HEK293 (cell line): ENCODE data around the gene SP4.

Experiments used
- CTCF ChIA-PET: fragments of 350-600 bp; formaldehyde crosslinking; extraction: SDS; loops from one replicate; lab custom pipeline; 2021; ENCODE audit warnings: antibody characterized with exemption; lab: Yijun Ruan, JAX
- POLR2A ChIA-PET: fragments of 300-600 bp; formaldehyde crosslinking; extraction: SDS; loops from one replicate; lab custom pipeline; 2020; ENCODE audit warnings: antibody characterized with exemption, inconsistent platforms; lab: Yijun Ruan, JAX
- H3K27ac ChIP-seq: fragments of 200-500 bp; sonication (Bioruptor generic); 2 replicates; pipeline ENCODE4 v1.5.1; 2014; ENCODE audit warnings: low read depth, low read length, control low read depth, inconsistent platforms; ENCODE audit errors: extremely low read depth
- H3K36me3 ChIP-seq, 2 experiments: fragments of 200-500 bp in 1 of 2; sonication (Bioruptor generic) in 1 of 2; 1 replicate in 1 of 2; 2 replicates in 1 of 2; pipeline ENCODE4 v1.5.1; 2014 to 2017; ENCODE audit warnings: inconsistent platforms in 2 of 2, low read length in 2 of 2; ENCODE audit not compliant: control insufficient read depth in 2 of 2, insufficient read depth in 1 of 2
- H3K4me1 ChIP-seq: fragments of 200-500 bp; sonication (Bioruptor generic); 2 replicates; pipeline ENCODE4 v1.5.1; 2014; ENCODE audit warnings: mild to moderate bottlenecking, low read length, inconsistent platforms; ENCODE audit not compliant: control insufficient read depth, insufficient read depth
- H3K4me3 ChIP-seq: 2 replicates; pipeline ENCODE4 v1.5.1; 2011; ENCODE audit warnings: low read depth, mild to moderate bottlenecking, control low read depth, low read length, moderate library complexity
- H3K9me3 ChIP-seq: fragments of 200-500 bp; sonication (Bioruptor generic); 2 replicates; pipeline ENCODE4 v1.5.1; 2014; ENCODE audit warnings: low read depth, low read length, inconsistent platforms; ENCODE audit not compliant: control insufficient read depth, insufficient read depth
- FEZF1 ChIP-seq: fragments of 450-650 bp; formaldehyde crosslinking; IDR thresholded peaks from 2 replicates; pipeline ENCODE4 v1.5.1; 2016; ENCODE audit warnings: missing biosample characterization, missing genetic modification characterization
- GLIS2 ChIP-seq: fragments of 450-650 bp; formaldehyde crosslinking; IDR thresholded peaks from 2 replicates; pipeline ENCODE4 v1.5.1; 2016; ENCODE audit warnings: missing biosample characterization, missing genetic modification characterization
- KLF1 ChIP-seq: fragments of 450-650 bp; formaldehyde crosslinking; IDR thresholded peaks from 2 replicates; pipeline ENCODE4 v1.5.1; 2016; ENCODE audit warnings: missing biosample characterization, missing genetic modification characterization
- OSR2 ChIP-seq: fragments of 450-650 bp; formaldehyde crosslinking; IDR thresholded peaks from 2 replicates; pipeline ENCODE4 v1.5.1; 2016; ENCODE audit warnings: missing biosample characterization, missing genetic modification characterization
- ZEB2 ChIP-seq: fragments of 450-650 bp; formaldehyde crosslinking; IDR thresholded peaks from 2 replicates; pipeline ENCODE4 v1.5.1; 2016; ENCODE audit warnings: missing biosample characterization, missing genetic modification characterization
- ZNF112 ChIP-seq: fragments of 450-650 bp; formaldehyde crosslinking; IDR thresholded peaks from 2 replicates; pipeline ENCODE4 v1.5.0; 2017; ENCODE audit warnings: missing biosample characterization, missing genetic modification characterization
- ZNF138 ChIP-seq: fragments of 450-650 bp; formaldehyde crosslinking; IDR thresholded peaks from 2 replicates; pipeline ENCODE4 v1.5.1; 2016; ENCODE audit warnings: missing biosample characterization, missing genetic modification characterization, borderline replicate concordance
- ZNF169 ChIP-seq: fragments of 450-650 bp; formaldehyde crosslinking; IDR thresholded peaks from 2 replicates; pipeline ENCODE4 v1.5.1; 2016; ENCODE audit warnings: missing biosample characterization, missing genetic modification characterization
- ZNF266 ChIP-seq: fragments of 450-650 bp; formaldehyde crosslinking; IDR thresholded peaks from 2 replicates; pipeline ENCODE4 v1.5.1; 2016; ENCODE audit warnings: missing biosample characterization, missing genetic modification characterization, low read depth
- ZNF302 ChIP-seq: fragments of 450-650 bp; formaldehyde crosslinking; IDR thresholded peaks from 2 replicates; pipeline ENCODE4 v1.5.1; 2016; ENCODE audit warnings: missing biosample characterization, missing genetic modification characterization, low read depth
- ZNF544 ChIP-seq: fragments of 450-650 bp; formaldehyde crosslinking; IDR thresholded peaks from 2 replicates; pipeline ENCODE4 v1.5.0; 2017; ENCODE audit warnings: missing biosample characterization, missing genetic modification characterization
- ZNF549 ChIP-seq: fragments of 450-650 bp; IDR thresholded peaks from 2 replicates; pipeline ENCODE4 v1.5.1; 2018; ENCODE audit warnings: missing biosample characterization, missing genetic modification characterization, mild to moderate bottlenecking, inconsistent platforms, moderate library complexity
- ZNF555 ChIP-seq: fragments of 450-650 bp; formaldehyde crosslinking; conservative IDR thresholded peaks from 2 replicates; pipeline ENCODE4 v1.5.1; 2017; ENCODE audit warnings: missing biosample characterization, mild to moderate bottlenecking, missing genetic modification characterization, inconsistent platforms
- ZNF585B ChIP-seq: fragments of 450-650 bp; formaldehyde crosslinking; IDR thresholded peaks from 2 replicates; pipeline ENCODE4 v1.5.1; 2016; ENCODE audit warnings: missing biosample characterization, missing genetic modification characterization
- ZNF660 ChIP-seq: fragments of 450-650 bp; IDR thresholded peaks from 2 replicates; pipeline ENCODE4 v1.5.1; 2018; ENCODE audit warnings: missing biosample characterization, mild to moderate bottlenecking, missing genetic modification characterization
- ZNF670 ChIP-seq: fragments of 450-650 bp; formaldehyde crosslinking; IDR thresholded peaks from 2 replicates; pipeline ENCODE4 v1.5.1; 2016; ENCODE audit warnings: missing biosample characterization, missing genetic modification characterization, low read depth
- ZNF76 ChIP-seq: fragments of 450-650 bp; formaldehyde crosslinking; IDR thresholded peaks from 2 replicates; pipeline ENCODE4; 2016; ENCODE audit warnings: low read depth, missing biosample characterization, missing genetic modification characterization, borderline replicate concordance
- ZSCAN16 ChIP-seq: fragments of 450-650 bp; formaldehyde crosslinking; IDR thresholded peaks from 2 replicates; pipeline ENCODE4 v1.5.1; 2016; ENCODE audit warnings: missing biosample characterization, missing genetic modification characterization
- ZXDB ChIP-seq: fragments of 450-650 bp; formaldehyde crosslinking; IDR thresholded peaks from 2 replicates; pipeline ENCODE4 v1.5.1; 2016; ENCODE audit warnings: missing biosample characterization, missing genetic modification characterization
- TF ChIP-seq, protein P1 (sequence below): fragments of 450-650 bp; formaldehyde crosslinking; IDR thresholded peaks from 2 replicates; pipeline ENCODE4 v1.5.1; 2016; ENCODE audit warnings: missing biosample characterization, missing genetic modification characterization
- TF ChIP-seq, protein P2 (sequence below): sonication (generic); formaldehyde crosslinking; IDR thresholded peaks from 2 replicates; pipeline ENCODE4 v1.8.1; 2022; ENCODE audit warnings: mild to moderate bottlenecking, moderate library complexity, missing genetic modification reagents
- TF ChIP-seq, protein P3 (sequence below): fragments of 450-650 bp; IDR thresholded peaks from 2 replicates; pipeline ENCODE4 v1.5.1; 2018; ENCODE audit warnings: missing biosample characterization, missing genetic modification characterization
- TF ChIP-seq, protein P4 (sequence below): fragments of 450-650 bp; formaldehyde crosslinking; IDR thresholded peaks from 2 replicates; pipeline ENCODE4 v1.5.1; 2016; ENCODE audit warnings: missing biosample characterization, missing genetic modification characterization
- TF ChIP-seq, protein P5 (sequence below): fragments of 450-650 bp; formaldehyde crosslinking; IDR thresholded peaks from 2 replicates; pipeline ENCODE4 v1.5.1; 2016; ENCODE audit warnings: missing biosample characterization, missing genetic modification characterization

Gene SP4

DNA sequence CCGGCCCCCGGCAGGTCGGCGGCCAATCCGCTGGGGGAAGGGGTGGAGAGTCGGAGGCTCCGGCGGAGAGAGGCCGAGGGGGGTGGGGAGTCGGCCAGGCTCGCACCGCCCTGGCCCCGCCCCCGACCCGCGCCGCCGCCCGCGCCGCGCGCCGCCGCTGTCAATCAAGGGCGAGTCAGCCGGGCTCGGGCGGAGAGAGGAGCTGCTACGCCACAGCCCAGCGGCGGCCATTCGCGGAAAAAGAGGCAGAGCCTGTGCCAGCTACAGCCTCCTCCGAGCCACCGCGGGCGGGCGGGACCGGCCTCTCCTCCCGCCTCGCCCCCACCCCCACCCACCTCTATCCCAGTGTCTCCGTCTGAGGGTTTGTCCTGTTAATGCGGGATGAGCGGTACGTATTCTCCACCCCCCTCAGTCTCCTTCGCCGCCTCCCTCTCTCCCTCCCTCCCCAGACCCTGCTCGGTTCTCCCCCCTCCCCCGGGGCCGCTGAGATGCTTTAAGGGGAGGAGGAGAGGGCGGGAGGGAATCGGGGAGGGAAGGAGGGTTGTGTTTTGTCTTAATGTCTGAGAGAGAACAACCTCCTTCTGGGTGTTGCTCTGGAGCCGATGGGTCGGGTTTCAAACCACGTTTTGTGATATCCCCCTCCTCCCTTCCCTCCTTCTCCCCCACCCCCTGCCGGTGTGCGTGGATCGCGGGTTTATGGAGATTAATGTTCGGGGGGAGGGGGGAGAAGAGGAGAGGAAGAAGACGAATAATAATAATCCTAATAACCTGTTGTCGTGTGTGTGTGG, at the start of gene SP4 (continued):
- TF ChIP-seq, protein P1, sequence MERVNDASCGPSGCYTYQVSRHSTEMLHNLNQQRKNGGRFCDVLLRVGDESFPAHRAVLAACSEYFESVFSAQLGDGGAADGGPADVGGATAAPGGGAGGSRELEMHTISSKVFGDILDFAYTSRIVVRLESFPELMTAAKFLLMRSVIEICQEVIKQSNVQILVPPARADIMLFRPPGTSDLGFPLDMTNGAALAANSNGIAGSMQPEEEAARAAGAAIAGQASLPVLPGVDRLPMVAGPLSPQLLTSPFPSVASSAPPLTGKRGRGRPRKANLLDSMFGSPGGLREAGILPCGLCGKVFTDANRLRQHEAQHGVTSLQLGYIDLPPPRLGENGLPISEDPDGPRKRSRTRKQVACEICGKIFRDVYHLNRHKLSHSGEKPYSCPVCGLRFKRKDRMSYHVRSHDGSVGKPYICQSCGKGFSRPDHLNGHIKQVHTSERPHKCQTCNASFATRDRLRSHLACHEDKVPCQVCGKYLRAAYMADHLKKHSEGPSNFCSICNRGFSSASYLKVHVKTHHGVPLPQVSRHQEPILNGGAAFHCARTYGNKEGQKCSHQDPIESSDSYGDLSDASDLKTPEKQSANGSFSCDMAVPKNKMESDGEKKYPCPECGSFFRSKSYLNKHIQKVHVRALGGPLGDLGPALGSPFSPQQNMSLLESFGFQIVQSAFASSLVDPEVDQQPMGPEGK = peak; percentile 66
- TF ChIP-seq ZNF670 (tag by site-specific recombination) (no peak), ZEB2 (tag by site-specific recombination) (0 out of 2 replicates have a peak, but pooled peaks have one; percentile 36), KLF1 (tag by site-specific recombination) (0 out of 2 replicates have a peak, but pooled peaks have one; percentile 20), FEZF1 (tag by site-specific recombination) (peak; percentile 51; the same call in 1 of the 2 replicates), ZNF585B (tag by site-specific recombination) (no peak), ZSCAN16 (tag by site-specific recombination) (no peak), ZNF555 (tag by site-specific recombination) (no peak), ZXDB (tag by site-specific recombination) (0 out of 2 replicates have a peak, but pooled peaks have one; percentile 42), ZNF76 (tag by site-specific recombination) (no peak), ZNF112 (tag by site-specific recombination) (no peak), GLIS2 (tag by site-specific recombination) (0 out of 2 replicates have a peak, but pooled peaks have one; percentile 28), ZNF660 (tag by site-specific recombination) (no peak)
- TF ChIP-seq, protein P2, sequence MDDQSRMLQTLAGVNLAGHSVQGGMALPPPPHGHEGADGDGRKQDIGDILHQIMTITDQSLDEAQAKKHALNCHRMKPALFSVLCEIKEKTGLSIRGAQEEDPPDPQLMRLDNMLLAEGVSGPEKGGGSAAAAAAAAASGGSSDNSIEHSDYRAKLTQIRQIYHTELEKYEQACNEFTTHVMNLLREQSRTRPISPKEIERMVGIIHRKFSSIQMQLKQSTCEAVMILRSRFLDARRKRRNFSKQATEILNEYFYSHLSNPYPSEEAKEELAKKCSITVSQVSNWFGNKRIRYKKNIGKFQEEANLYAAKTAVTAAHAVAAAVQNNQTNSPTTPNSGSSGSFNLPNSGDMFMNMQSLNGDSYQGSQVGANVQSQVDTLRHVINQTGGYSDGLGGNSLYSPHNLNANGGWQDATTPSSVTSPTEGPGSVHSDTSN (CRISPR knock-in tag) = peak; percentile 86
- TF ChIP-seq, protein P3, sequence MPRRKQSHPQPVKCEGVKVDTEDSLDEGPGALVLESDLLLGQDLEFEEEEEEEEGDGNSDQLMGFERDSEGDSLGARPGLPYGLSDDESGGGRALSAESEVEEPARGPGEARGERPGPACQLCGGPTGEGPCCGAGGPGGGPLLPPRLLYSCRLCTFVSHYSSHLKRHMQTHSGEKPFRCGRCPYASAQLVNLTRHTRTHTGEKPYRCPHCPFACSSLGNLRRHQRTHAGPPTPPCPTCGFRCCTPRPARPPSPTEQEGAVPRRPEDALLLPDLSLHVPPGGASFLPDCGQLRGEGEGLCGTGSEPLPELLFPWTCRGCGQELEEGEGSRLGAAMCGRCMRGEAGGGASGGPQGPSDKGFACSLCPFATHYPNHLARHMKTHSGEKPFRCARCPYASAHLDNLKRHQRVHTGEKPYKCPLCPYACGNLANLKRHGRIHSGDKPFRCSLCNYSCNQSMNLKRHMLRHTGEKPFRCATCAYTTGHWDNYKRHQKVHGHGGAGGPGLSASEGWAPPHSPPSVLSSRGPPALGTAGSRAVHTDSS (tag by site-specific recombination) = peak; percentile 58; the same call in 1 of the 2 replicates

DNA sequence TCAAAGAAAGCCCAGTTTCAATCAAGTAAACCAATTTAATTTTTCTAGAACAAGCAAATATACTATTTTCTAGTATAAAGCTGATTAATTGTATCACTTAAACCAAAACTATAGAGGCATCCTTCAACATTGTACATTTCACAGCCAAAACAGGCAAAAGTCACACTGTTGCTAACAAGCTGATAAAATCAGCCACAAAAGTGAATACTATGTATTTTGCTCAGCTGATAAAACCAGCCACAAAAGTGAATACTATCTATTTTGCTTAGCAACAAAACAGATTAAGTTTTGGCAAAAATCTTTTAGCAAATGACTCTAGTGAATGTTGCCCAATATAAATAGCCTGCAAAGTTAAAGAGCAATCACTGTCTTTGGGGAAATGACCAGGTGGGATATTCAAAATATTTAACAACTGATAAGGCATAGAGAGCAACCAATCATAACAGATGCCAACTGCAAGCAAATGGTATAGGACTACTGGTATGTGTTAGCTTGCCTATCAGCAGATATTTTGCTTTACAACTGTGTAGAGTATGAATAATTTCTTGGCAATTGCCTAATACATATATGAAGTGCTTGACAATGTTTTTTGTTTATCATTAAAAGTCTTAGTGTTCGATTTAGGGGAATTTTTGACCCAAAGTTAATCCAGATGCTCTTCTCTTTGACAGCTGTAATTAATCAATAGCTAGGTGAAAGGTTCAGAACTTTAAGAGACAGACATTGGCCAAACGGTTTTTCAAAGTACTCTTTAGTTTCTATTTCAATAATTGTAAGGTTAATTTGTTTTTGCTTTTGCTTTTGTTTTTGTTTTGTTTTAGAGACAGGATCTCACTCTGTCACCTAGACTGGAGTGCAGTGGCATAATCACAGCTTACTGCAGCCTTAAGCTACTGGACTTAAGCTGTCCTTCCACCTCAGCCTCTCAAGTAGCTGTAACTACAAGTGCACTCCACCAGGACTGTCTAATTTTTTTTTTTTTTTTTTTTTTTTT, 44.4 kb upstream of the SP4 start:
- Histone ChIP-seq H3K9me3 (no peaks in the 10 kb centered on the region), H3K4me1 (no peaks in the 10 kb centered on the region), H3K4me3 (no peak overlapping the region), H3K27ac (no peak overlapping the region), H3K36me3 (no peaks in the 10 kb centered on the region)
- ChIA-PET POLR2A (no interaction called here), CTCF (no interaction called here)
- no peak for TF ChIP-seq ZNF169 (tag by site-specific recombination)
- TF ChIP-seq ZNF266 (tag by site-specific recombination) = no peak
- TF ChIP-seq, protein P4, sequence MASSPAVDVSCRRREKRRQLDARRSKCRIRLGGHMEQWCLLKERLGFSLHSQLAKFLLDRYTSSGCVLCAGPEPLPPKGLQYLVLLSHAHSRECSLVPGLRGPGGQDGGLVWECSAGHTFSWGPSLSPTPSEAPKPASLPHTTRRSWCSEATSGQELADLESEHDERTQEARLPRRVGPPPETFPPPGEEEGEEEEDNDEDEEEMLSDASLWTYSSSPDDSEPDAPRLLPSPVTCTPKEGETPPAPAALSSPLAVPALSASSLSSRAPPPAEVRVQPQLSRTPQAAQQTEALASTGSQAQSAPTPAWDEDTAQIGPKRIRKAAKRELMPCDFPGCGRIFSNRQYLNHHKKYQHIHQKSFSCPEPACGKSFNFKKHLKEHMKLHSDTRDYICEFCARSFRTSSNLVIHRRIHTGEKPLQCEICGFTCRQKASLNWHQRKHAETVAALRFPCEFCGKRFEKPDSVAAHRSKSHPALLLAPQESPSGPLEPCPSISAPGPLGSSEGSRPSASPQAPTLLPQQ (tag by site-specific recombination) = no peak
- TF ChIP-seq OSR2 (tag by site-specific recombination) = no peak
- TF ChIP-seq, protein P5, sequence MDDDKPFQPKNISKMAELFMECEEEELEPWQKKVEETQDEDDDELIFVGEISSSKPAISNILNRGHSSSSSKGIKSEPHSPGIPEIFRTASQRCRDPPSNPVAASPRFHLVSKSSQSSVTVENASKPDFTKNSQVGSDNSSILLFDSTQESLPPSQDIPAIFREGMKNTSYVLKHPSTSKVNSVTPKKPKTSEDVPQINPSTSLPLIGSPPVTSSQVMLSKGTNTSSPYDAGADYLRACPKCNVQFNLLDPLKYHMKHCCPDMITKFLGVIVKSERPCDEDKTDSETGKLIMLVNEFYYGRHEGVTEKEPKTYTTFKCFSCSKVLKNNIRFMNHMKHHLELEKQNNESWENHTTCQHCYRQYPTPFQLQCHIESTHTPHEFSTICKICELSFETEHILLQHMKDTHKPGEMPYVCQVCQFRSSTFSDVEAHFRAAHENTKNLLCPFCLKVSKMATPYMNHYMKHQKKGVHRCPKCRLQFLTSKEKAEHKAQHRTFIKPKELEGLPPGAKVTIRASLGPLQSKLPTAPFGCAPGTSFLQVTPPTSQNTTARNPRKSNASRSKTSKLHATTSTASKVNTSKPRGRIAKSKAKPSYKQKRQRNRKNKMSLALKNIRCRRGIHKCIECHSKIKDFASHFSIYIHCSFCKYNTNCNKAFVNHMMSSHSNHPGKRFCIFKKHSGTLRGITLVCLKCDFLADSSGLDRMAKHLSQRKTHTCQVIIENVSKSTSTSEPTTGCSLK (tag by site-specific recombination) = no peak
- TF ChIP-seq ZNF138 = no peak
- no peak for TF ChIP-seq ZNF549
- TF ChIP-seq ZNF302 (tag by site-specific recombination) = no peak
- TF ChIP-seq ZNF544 (tag by site-specific recombination) = no peak
- TF ChIP-seq, protein P3 (tag by site-specific recombination) = no peak
- no peak for TF ChIP-seq ZNF112 (tag by site-specific recombination)
